Mucosa of stomach (tissue), 1 donor: ENCODE results near the gene HRCT1.

Experiments
- H3K27me3 ChIP-seq: one replicate; pipeline ENCODE4 v1.7.0; 2013; ENCODE audit warnings: mild to moderate bottlenecking, low read length; ENCODE audit not compliant: control insufficient read depth, insufficient read depth
- H3K36me3 ChIP-seq: one replicate; pipeline ENCODE4 v1.7.0; 2013; ENCODE audit warnings: low read length; ENCODE audit not compliant: control insufficient read depth, insufficient read depth
- H3K4me1 ChIP-seq: one replicate; pipeline ENCODE4 v1.7.0; 2013; ENCODE audit warnings: mild to moderate bottlenecking, low read length; ENCODE audit not compliant: control insufficient read depth, insufficient read depth
- H3K4me3 ChIP-seq: one replicate; pipeline ENCODE4 v1.7.0; 2013; ENCODE audit warnings: low read length
- H3K9ac ChIP-seq: one replicate; pipeline ENCODE4 v1.7.0; 2013; ENCODE audit warnings: mild to moderate bottlenecking, low read length, moderate library complexity
- H3K9me3 ChIP-seq: one replicate; pipeline ENCODE4 v1.7.0; 2013; ENCODE audit warnings: mild to moderate bottlenecking, low read length, moderate library complexity; ENCODE audit not compliant: control insufficient read depth
- donor health status: Pancreatic carcinoma.

Gene HRCT1

GRCh38 chr9:35939679-35940250 is 33.8 kb downstream of the HRCT1 start:
- no peaks in the 10 kb centered on the region for H3K9me3 ChIP-seq
- H3K36me3 ChIP-seq, result no peaks in the 10 kb centered on the region
- no peak overlapping the region for H3K4me3 ChIP-seq
- H3K27me3 ChIP-seq, result no peaks in the 10 kb centered on the region
- H3K4me1 ChIP-seq, result peaks cover 35% of the 10 kb centered on the region
- no peak overlapping the region for H3K9ac ChIP-seq

GRCh38 chr9:35940458-35941407 is 34.7 kb downstream of the HRCT1 start:
- Histone ChIP-seq H3K9ac (no peak overlapping the region), H3K4me1 (peaks cover 45% of the 10 kb centered on the region)

GRCh38 chr9:35942286-35942685 is 36.3 kb downstream of the HRCT1 start:
- Histone ChIP-seq H3K4me1 (peaks cover 35% of the 10 kb centered on the region), H3K9ac (no peak overlapping the region), H3K27me3 (no peaks in the 10 kb centered on the region), H3K4me3 (no peak overlapping the region), H3K9me3 (no peaks in the 10 kb centered on the region), H3K36me3 (no peaks in the 10 kb centered on the region)

More at GRCh38 chr9:35940458-35941407, 34.7 kb downstream of the HRCT1 start:
- no peaks in the 10 kb centered on the region for H3K9me3 ChIP-seq
- H3K36me3 ChIP-seq, result no peaks in the 10 kb centered on the region
- no peaks in the 10 kb centered on the region for H3K27me3 ChIP-seq
- H3K4me3 ChIP-seq, result no peak overlapping the region

- Histone ChIP-seq H3K9ac (no peak overlapping the region), H3K36me3 (no peaks in the 10 kb centered on the region), H3K4me1 (peaks cover 43% of the 10 kb centered on the region), H3K4me3 (no peak overlapping the region), H3K27me3 (no peaks in the 10 kb centered on the region), H3K9me3 (no peaks in the 10 kb centered on the region)
Measured at GRCh38 chr9:35944173-35944572, 38.2 kb downstream of the HRCT1 start.

- H3K9ac ChIP-seq, result peak overlapping the region; percentile 28
- no peaks in the 10 kb centered on the region for H3K9me3 ChIP-seq
- no peaks in the 10 kb centered on the region for H3K36me3 ChIP-seq
- H3K4me1 ChIP-seq, result peaks cover 45% of the 10 kb centered on the region
- H3K4me3 ChIP-seq, result no peak overlapping the region
- no peaks in the 10 kb centered on the region for H3K27me3 ChIP-seq
Measured at GRCh38 chr9:35944841-35945240, 38.8 kb downstream of the HRCT1 start.

- Histone ChIP-seq H3K27me3 (no peaks in the 10 kb centered on the region), H3K36me3 (no peaks in the 10 kb centered on the region), H3K9me3 (no peaks in the 10 kb centered on the region), H3K9ac (peak overlapping the region; percentile 28), H3K4me1 (peaks cover 42% of the 10 kb centered on the region), H3K4me3 (no peak overlapping the region)
Measured at GRCh38 chr9:35945341-35946018, 39.5 kb downstream of the HRCT1 start.

- Histone ChIP-seq H3K27me3 (no peaks in the 10 kb centered on the region), H3K4me3 (no peak overlapping the region), H3K36me3 (no peaks in the 10 kb centered on the region), H3K9ac (no peak overlapping the region), H3K4me1 (peaks cover 34% of the 10 kb centered on the region), H3K9me3 (no peaks in the 10 kb centered on the region)
Measured at GRCh38 chr9:35948451-35948850, 42.4 kb downstream of the HRCT1 start.

GRCh38 chr9:35948901-35949318 is 42.9 kb downstream of the HRCT1 start:
- Histone ChIP-seq H3K9me3 (no peaks in the 10 kb centered on the region), H3K4me3 (no peak overlapping the region), H3K4me1 (peaks cover 34% of the 10 kb centered on the region), H3K9ac (no peak overlapping the region), H3K36me3 (no peaks in the 10 kb centered on the region), H3K27me3 (no peaks in the 10 kb centered on the region)

- H3K9me3 ChIP-seq, result no peaks in the 10 kb centered on the region
- peaks cover 13% of the 10 kb centered on the region for H3K4me1 ChIP-seq
- no peak overlapping the region for H3K4me3 ChIP-seq
- H3K36me3 ChIP-seq, result no peaks in the 10 kb centered on the region
- no peak overlapping the region for H3K9ac ChIP-seq
- no peaks in the 10 kb centered on the region for H3K27me3 ChIP-seq
Measured at GRCh38 chr9:35951736-35952135, 45.7 kb downstream of the HRCT1 start.

- H3K27me3 ChIP-seq, result no peaks in the 10 kb centered on the region
- H3K4me3 ChIP-seq, result no peak overlapping the region
- no peaks in the 10 kb centered on the region for H3K36me3 ChIP-seq
- no peak overlapping the region for H3K9ac ChIP-seq
- H3K9me3 ChIP-seq, result no peaks in the 10 kb centered on the region
- H3K4me1 ChIP-seq, result peaks cover 13% of the 10 kb centered on the region
Measured at GRCh38 chr9:35952526-35953191, 46.7 kb downstream of the HRCT1 start.

GRCh38 chr9:35954942-35955546 is 49.0 kb downstream of the HRCT1 start:
- no peaks in the 10 kb centered on the region for H3K27me3 ChIP-seq
- H3K9ac ChIP-seq, result no peak overlapping the region
- H3K9me3 ChIP-seq, result no peaks in the 10 kb centered on the region
- H3K36me3 ChIP-seq, result no peaks in the 10 kb centered on the region
- H3K4me1 ChIP-seq, result peaks cover 1% of the 10 kb centered on the region
- no peak overlapping the region for H3K4me3 ChIP-seq
